GM12801 (cell line): ENCODE data around the gene GGT1.
"Not testable (repeated sequence)": the region's sequence is repeated elsewhere in the genome, so short reads cannot be mapped to it uniquely, and the experiment has no call there.

Experiments
- CTCF ChIP-seq: IDR thresholded peaks from one replicate; pipeline ENCODE4 v1.5.1; 2011; ENCODE audit warnings: control low read depth; ENCODE audit not compliant: insufficient read length; ENCODE audit errors: extremely low read depth

GGT1 gene

GRCh38 chr22:24602847-24603769, at the start of gene GGT1:
GGT1 (plus strand) TSS chr22:24603193; CDS start chr22:24611082, 7,889 bp downstream.
- TF ChIP-seq CTCF, result not testable (repeated sequence)

- TF ChIP-seq CTCF, result no peak
Observed at GRCh38 chr22:24553597-24554312, 49.2 kb upstream of the GGT1 start.

GRCh38 chr22:24554313-24555164, 48.5 kb upstream of the GGT1 start, which contains the start of gene GUCD1:
GUCD1 (minus strand) TSS chr22:24555138; CDS start chr22:24554991, 147 bp downstream.
- TF ChIP-seq CTCF, result no peak

GRCh38 chr22:24555165-24556039, 47.6 kb upstream of the GGT1 start, which contains the start of gene SNRPD3:
SNRPD3 (plus strand) TSS chr22:24555999; CDS start chr22:24557675, 1,676 bp downstream.
- TF ChIP-seq CTCF, result no peak

GRCh38 chr22:24559471-24559870, 43.5 kb upstream of the GGT1 start:
- TF ChIP-seq CTCF, result no peak

GRCh38 chr22:24563246-24563645, 39.7 kb upstream of the GGT1 start:
- TF ChIP-seq CTCF, result no peak
